GM12878 (cell line): Measurements from ENCODE around the gene CCDC107. TPM values are rescaled to one million over a fixed set of nuclear protein-coding genes. Genes with fewer than 3 reads are reported as not detected.

Experiments
- ATF7 ChIP-seq: fragments of 450-650 bp; IDR thresholded peaks from 2 replicates; pipeline ENCODE4 v1.6.1; 2016; ENCODE audit warnings: low read depth, mild to moderate bottlenecking
- BACH1 ChIP-seq: fragments of 450-650 bp; IDR thresholded peaks from 2 replicates; pipeline ENCODE4 v1.6.1; 2017; ENCODE audit warnings: mild to moderate bottlenecking, borderline replicate concordance
- BHLHE40 ChIP-seq, 2 experiments: fragments of 450-650 bp in 1 of 2; IDR thresholded peaks; 2 replicates each; pipeline ENCODE4 v1.6.1; 2011 to 2017; ENCODE audit warnings: low read depth in 2 of 2, borderline replicate concordance in 1 of 2, improper control_type of control experiment in 1 of 2, low read length in 1 of 2, mild to moderate bottlenecking in 1 of 2
- BRCA1 ChIP-seq: IDR thresholded peaks from 2 replicates; pipeline ENCODE4 v1.6.1; 2011; ENCODE audit warnings: low read depth, low read length, improper control_type of control experiment
- CHD2 ChIP-seq: IDR thresholded peaks from 2 replicates; pipeline ENCODE4 v1.6.1; 2011; ENCODE audit warnings: low read depth, low read length, improper control_type of control experiment, borderline replicate concordance
- DPF2 ChIP-seq: fragments of 450-650 bp; IDR thresholded peaks from 2 replicates; pipeline ENCODE4 v1.6.1; 2017; ENCODE audit warnings: mild to moderate bottlenecking
- HDAC2 ChIP-seq: fragments of 200-600 bp; sonication (generic); IDR thresholded peaks from 2 replicates; pipeline ENCODE4 v1.6.1; 2017
- IKZF2 ChIP-seq, 2 experiments: fragments of 450-650 bp; IDR thresholded peaks; 2 replicates each; pipeline ENCODE4 v1.6.1; 2017; ENCODE audit warnings: mild to moderate bottlenecking in 2 of 2, moderate library complexity in 2 of 2
- NRF1 ChIP-seq: conservative IDR thresholded peaks from 2 replicates; pipeline ENCODE4 v1.6.1; 2011; ENCODE audit warnings: mild to moderate bottlenecking, low read depth, low read length, improper control_type of control experiment
- PAX5 ChIP-seq: IDR thresholded peaks from 2 replicates; pipeline ENCODE4 v1.6.1; 2011; ENCODE audit warnings: low read depth, low read length, borderline replicate concordance
- RB1 ChIP-seq: fragments of 450-650 bp; formaldehyde crosslinking; IDR thresholded peaks from 2 replicates; pipeline ENCODE4 v1.6.1; 2017; ENCODE audit warnings: mild to moderate bottlenecking, borderline replicate concordance
- RELA ChIP-seq: fragments of 450-650 bp; IDR thresholded peaks from 2 replicates; pipeline ENCODE4 v1.8.0; 2014; ENCODE audit warnings: borderline replicate concordance; ENCODE audit not compliant: partially characterized antibody
- SPI1 ChIP-seq: IDR thresholded peaks from 2 replicates; pipeline ENCODE4 v1.6.1; 2011; ENCODE audit warnings: low read depth, mild to moderate bottlenecking, low read length, moderate library complexity, borderline replicate concordance; ENCODE audit not compliant: insufficient read depth
- TCF3 ChIP-seq: IDR thresholded peaks from 2 replicates; pipeline ENCODE4 v1.6.1; 2012; ENCODE audit warnings: low read depth, mild to moderate bottlenecking, low read length, borderline replicate concordance; ENCODE audit not compliant: insufficient read depth
- YBX1 ChIP-seq: fragments of 450-650 bp; IDR thresholded peaks from 2 replicates; pipeline ENCODE4 v1.6.1; 2016; ENCODE audit warnings: antibody characterized with exemption
- ZNF384 ChIP-seq: IDR thresholded peaks from 2 replicates; pipeline ENCODE4 v1.6.1; 2012; ENCODE audit warnings: low read depth, mild to moderate bottlenecking, low read length, improper control_type of control experiment, borderline replicate concordance
- polyA plus RNA-seq, 11 experiments: library from polyadenylated mRNA; depleted of rRNA in 4 of 11; unstranded in 6 of 11; stranded (reverse) in 5 of 11; fragments of >200 nt; fragmentation: Nextera tagmentation in 4 of 11; fragmentation: Illumina TruSeq in 1 of 11; extraction: Ambion mirVana in 4 of 11; extraction: Trizol in 1 of 11; gene quantifications; 1 replicate in 1 of 11; 2 replicates in 10 of 11; pipeline versions ENCODE4 v1.2.1 to v1.2.3, GENCODE V29; 2011 to 2016; ENCODE audit warnings: inconsistent platforms in 2 of 11, missing spikeins in 2 of 11, low read depth in 1 of 11
- total RNA-seq, 4 experiments: library from RNA; depleted of rRNA in 3 of 4; stranded (reverse); fragments of >200 nt in 3 of 4; fragmentation: Illumina TruSeq in 1 of 4; extraction: Trizol in 1 of 4; gene quantifications; 2 replicates each; pipeline versions ENCODE4 v1.2.1 to v1.2.3, GENCODE V29; 2013 to 2021
- TF ChIP-seq, protein P1 (sequence below): fragments of 450-650 bp; conservative IDR thresholded peaks from 2 replicates; pipeline ENCODE4 v1.6.1; 2017; ENCODE audit warnings: mild to moderate bottlenecking, moderate library complexity
- TF ChIP-seq, protein P2 (sequence below), 3 experiments: IDR thresholded peaks in 2 of 3; conservative IDR thresholded peaks in 1 of 3; 2 replicates each; pipeline ENCODE4 v1.5.1; 2011; ENCODE audit warnings: low read depth in 3 of 3, low read length in 3 of 3, mild to moderate bottlenecking in 3 of 3, control low read depth in 2 of 3, moderate library complexity in 2 of 3, inconsistent platforms in 1 of 3, mixed read lengths in 1 of 3; ENCODE audit not compliant: control insufficient read depth in 2 of 3, insufficient read depth in 1 of 3; ENCODE audit errors: extremely low read depth in 1 of 3
- TF ChIP-seq, protein P3 (sequence below): fragments of 450-650 bp; IDR thresholded peaks from 2 replicates; pipeline ENCODE4 v1.6.1; 2017; ENCODE audit warnings: mild to moderate bottlenecking, moderate library complexity

The CCDC107 gene
- total and polyA plus RNA-seq, 10 of the 15 experiments (the other 5 are each of a cell fraction or from before 2014, with no cell fraction given) = 0.19 to 18.3 (median 10.6) TPM

DNA sequence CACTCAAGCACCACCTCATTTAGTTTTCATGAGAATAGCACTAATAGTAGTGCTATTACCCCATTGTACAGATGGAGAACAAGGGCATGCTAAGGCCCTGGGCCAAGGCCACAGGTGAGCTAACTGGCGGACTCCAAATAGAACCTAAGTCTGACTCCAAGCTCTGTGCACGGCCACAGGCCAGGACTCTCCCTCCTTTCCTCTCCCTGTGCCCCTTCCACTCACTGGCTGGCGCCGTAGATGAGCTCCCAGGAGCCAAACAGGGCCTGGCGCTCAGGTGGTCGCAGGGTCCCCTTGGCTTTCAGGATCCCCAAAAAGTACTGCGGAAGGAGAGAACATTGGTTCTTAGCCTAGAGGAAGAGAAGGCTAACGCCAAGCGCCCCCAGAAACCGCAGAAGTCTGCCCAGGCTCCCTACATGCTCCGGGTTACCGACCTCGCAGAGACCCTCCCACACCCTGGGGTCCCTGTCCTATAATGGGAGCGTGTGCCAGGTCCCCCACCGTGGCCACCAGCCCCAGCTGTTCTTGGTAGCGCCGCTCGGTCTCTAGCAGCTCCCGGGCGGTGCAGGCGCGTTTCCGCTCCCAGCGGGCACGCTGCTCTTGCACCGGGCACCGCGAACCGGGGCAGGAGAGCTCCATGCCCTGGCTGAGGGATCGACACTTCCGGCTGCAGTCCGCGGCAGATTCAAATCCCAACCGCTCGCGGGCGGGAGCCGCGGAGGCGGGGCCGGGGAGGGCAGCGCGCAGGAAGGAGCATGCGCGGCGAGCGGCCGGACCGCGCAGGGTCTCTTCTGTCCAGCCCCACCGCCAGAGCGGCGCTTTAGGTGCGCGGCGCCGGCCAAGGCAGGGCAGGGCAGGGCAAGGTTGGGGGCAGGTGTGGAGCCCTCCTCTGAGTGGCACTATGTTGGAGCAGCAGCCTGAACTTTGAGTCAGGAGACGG, 6.7 kb downstream of the CCDC107 start, which contains the start of gene ARHGEF39 (continued):
- TF ChIP-seq, protein P1, sequence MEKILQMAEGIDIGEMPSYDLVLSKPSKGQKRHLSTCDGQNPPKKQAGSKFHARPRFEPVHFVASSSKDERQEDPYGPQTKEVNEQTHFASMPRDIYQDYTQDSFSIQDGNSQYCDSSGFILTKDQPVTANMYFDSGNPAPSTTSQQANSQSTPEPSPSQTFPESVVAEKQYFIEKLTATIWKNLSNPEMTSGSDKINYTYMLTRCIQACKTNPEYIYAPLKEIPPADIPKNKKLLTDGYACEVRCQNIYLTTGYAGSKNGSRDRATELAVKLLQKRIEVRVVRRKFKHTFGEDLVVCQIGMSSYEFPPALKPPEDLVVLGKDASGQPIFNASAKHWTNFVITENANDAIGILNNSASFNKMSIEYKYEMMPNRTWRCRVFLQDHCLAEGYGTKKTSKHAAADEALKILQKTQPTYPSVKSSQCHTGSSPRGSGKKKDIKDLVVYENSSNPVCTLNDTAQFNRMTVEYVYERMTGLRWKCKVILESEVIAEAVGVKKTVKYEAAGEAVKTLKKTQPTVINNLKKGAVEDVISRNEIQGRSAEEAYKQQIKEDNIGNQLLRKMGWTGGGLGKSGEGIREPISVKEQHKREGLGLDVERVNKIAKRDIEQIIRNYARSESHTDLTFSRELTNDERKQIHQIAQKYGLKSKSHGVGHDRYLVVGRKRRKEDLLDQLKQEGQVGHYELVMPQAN = peak; percentile 96
- TF ChIP-seq BHLHE40 (IDR thresholded peaks at IDR 0.05; ENCODE audit: borderline replicate concordance in 1 of 2, low read depth in 2 of 2, low read length in 1 of 2) = peak in 1 of 2 experiments; percentile 50; a peak in 2 of 4 replicates
- peak; percentile 63 for TF ChIP-seq RB1
- no peak for TF ChIP-seq SPI1
- no peak for TF ChIP-seq BRCA1
- no peak for TF ChIP-seq HDAC2
- peak; percentile 20; the same call in 1 of the 2 replicates for TF ChIP-seq TCF3
- no peak for TF ChIP-seq YBX1
- TF ChIP-seq ZNF384 = no peak
- TF ChIP-seq RELA = no peak
- TF ChIP-seq NRF1 = peak; percentile 56
- TF ChIP-seq PAX5 = no peak
- peak; percentile 36; the same call in 1 of the 2 replicates for TF ChIP-seq BACH1
- TF ChIP-seq, protein P2, sequence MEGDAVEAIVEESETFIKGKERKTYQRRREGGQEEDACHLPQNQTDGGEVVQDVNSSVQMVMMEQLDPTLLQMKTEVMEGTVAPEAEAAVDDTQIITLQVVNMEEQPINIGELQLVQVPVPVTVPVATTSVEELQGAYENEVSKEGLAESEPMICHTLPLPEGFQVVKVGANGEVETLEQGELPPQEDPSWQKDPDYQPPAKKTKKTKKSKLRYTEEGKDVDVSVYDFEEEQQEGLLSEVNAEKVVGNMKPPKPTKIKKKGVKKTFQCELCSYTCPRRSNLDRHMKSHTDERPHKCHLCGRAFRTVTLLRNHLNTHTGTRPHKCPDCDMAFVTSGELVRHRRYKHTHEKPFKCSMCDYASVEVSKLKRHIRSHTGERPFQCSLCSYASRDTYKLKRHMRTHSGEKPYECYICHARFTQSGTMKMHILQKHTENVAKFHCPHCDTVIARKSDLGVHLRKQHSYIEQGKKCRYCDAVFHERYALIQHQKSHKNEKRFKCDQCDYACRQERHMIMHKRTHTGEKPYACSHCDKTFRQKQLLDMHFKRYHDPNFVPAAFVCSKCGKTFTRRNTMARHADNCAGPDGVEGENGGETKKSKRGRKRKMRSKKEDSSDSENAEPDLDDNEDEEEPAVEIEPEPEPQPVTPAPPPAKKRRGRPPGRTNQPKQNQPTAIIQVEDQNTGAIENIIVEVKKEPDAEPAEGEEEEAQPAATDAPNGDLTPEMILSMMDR (IDR thresholded peaks at IDR 0.05 in 2 of 3, conservative IDR thresholded peaks at IDR 0.05 in 1 of 3; ENCODE audit: control insufficient read depth in 2 of 3, extremely low read depth in 1 of 3, insufficient read depth in 1 of 3, low read depth in 3 of 3, low read length in 3 of 3) = peak; percentile 15 to 44 (median 18); a peak in 3 of 6 replicates
- peak in 1 of 2 experiments; percentile 52; a peak in 1 of 4 replicates for TF ChIP-seq IKZF2 (IDR thresholded peaks at IDR 0.05)
- TF ChIP-seq ATF7 = no peak
- peak; percentile 58; the same call in 1 of the 2 replicates for TF ChIP-seq DPF2
- TF ChIP-seq CHD2 = peak; percentile 42; the same call in 1 of the 2 replicates
- TF ChIP-seq, protein P3, sequence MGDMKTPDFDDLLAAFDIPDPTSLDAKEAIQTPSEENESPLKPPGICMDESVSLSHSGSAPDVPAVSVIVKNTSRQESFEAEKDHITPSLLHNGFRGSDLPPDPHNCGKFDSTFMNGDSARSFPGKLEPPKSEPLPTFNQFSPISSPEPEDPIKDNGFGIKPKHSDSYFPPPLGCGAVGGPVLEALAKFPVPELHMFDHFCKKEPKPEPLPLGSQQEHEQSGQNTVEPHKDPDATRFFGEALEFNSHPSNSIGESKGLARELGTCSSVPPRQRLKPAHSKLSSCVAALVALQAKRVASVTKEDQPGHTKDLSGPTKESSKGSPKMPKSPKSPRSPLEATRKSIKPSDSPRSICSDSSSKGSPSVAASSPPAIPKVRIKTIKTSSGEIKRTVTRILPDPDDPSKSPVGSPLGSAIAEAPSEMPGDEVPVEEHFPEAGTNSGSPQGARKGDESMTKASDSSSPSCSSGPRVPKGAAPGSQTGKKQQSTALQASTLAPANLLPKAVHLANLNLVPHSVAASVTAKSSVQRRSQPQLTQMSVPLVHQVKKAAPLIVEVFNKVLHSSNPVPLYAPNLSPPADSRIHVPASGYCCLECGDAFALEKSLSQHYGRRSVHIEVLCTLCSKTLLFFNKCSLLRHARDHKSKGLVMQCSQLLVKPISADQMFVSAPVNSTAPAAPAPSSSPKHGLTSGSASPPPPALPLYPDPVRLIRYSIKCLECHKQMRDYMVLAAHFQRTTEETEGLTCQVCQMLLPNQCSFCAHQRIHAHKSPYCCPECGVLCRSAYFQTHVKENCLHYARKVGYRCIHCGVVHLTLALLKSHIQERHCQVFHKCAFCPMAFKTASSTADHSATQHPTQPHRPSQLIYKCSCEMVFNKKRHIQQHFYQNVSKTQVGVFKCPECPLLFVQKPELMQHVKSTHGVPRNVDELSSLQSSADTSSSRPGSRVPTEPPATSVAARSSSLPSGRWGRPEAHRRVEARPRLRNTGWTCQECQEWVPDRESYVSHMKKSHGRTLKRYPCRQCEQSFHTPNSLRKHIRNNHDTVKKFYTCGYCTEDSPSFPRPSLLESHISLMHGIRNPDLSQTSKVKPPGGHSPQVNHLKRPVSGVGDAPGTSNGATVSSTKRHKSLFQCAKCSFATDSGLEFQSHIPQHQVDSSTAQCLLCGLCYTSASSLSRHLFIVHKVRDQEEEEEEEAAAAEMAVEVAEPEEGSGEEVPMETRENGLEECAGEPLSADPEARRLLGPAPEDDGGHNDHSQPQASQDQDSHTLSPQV = no peak
